ENCODE data around the gene RAD21L1.

Gene RAD21L1

DNA sequence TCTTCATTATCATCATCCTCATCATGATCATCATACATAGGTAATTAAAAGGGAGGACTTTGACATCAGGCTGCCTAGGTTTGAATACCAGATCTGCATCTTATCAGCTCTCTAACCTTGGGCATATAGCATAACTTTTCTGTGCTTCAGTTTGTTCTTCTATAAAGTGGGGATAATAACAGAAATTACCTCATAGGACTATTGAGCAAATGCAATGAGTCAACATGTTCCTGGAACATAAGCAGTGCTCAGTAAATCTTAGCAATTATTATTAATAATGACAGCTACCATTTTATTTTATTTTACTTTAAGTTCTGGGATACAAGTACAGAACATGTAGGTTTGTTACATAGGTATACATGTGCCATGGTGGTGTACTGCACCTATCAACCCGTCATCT is 15.3 kb upstream of the RAD21L1 start:
- H3K27ac ChIP-seq (replicated peaks) = no peak overlapping the region
- no peaks in the 10 kb centered on the region for H3K27me3 ChIP-seq (ENCODE audit: insufficient read depth, poor library complexity, severe bottlenecking)
- no peak overlapping the region for H3K4me3 ChIP-seq (replicated peaks; ENCODE audit: insufficient read depth, low read length)
- TF ChIP-seq CTCF (IDR thresholded peaks at IDR 0.05; ENCODE audit: insufficient read depth, low read length) (no peak), GABPA (IDR thresholded peaks at IDR 0.05; ENCODE audit: low read depth) (no peak), REST (IDR thresholded peaks at IDR 0.05; ENCODE audit: insufficient replicate concordance, low read depth) (no peak), POLR2AphosphoS5 (IDR thresholded peaks at IDR 0.05; ENCODE audit: low read depth) (no peak), SPI1 (IDR thresholded peaks at IDR 0.05; ENCODE audit: borderline replicate concordance, low read depth) (no peak)
- no peak for DNase-seq (ENCODE audit: low read depth in 1 of 2, low spot score in 1 of 2)

DNA sequence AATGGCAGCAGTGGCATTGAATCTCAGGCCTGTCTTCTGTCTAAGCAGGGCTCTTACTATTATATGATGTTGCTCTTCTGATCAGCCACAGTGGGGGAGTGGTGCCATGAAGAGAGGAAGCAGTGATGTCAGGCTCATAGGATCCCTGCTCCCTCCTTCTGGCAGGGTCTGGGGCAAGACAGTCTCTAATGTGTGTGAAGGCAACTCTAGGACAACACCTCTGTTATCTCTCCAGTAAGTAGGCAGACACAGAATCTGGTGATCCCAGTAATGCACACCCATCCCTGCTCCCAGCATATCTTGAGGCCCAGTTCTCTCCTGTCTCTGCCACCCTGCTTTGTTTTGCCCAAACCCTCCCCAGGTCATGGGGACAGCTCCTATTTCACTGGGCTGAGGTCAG is 13.8 kb upstream of the RAD21L1 start:
- no peak for DNase-seq (ENCODE audit: low read depth in 1 of 2, low spot score in 1 of 2)
- no peak for TF ChIP-seq REST (IDR thresholded peaks at IDR 0.05; ENCODE audit: insufficient replicate concordance, low read depth)
- TF ChIP-seq SPI1 (IDR thresholded peaks at IDR 0.05; ENCODE audit: borderline replicate concordance, low read depth) = no peak
- no peak for TF ChIP-seq GABPA (IDR thresholded peaks at IDR 0.05; ENCODE audit: low read depth)
- TF ChIP-seq POLR2AphosphoS5 (IDR thresholded peaks at IDR 0.05; ENCODE audit: low read depth) = no peak
- no peak for TF ChIP-seq CTCF (IDR thresholded peaks at IDR 0.05; ENCODE audit: insufficient read depth, low read length)
- Histone ChIP-seq H3K27me3 (ENCODE audit: insufficient read depth, poor library complexity, severe bottlenecking) (no peaks in the 10 kb centered on the region), H3K4me3 (replicated peaks; ENCODE audit: insufficient read depth, low read length) (no peak overlapping the region), H3K27ac (replicated peaks) (no peak overlapping the region)

- no peaks in the 10 kb centered on the region for H3K27me3 ChIP-seq (ENCODE audit: insufficient read depth, poor library complexity, severe bottlenecking)
- TF ChIP-seq POLR2AphosphoS5 (IDR thresholded peaks at IDR 0.05; ENCODE audit: low read depth) (no peak), GABPA (IDR thresholded peaks at IDR 0.05; ENCODE audit: low read depth) (no peak), SPI1 (IDR thresholded peaks at IDR 0.05; ENCODE audit: borderline replicate concordance, low read depth) (no peak), CTCF (IDR thresholded peaks at IDR 0.05; ENCODE audit: insufficient read depth, low read length) (peak; percentile 79), REST (IDR thresholded peaks at IDR 0.05; ENCODE audit: insufficient replicate concordance, low read depth) (no peak)
- H3K27ac ChIP-seq (replicated peaks) = no peak overlapping the region
- no peak overlapping the region for H3K4me3 ChIP-seq (replicated peaks; ENCODE audit: insufficient read depth, low read length)
- DNase-seq (ENCODE audit: low read depth in 1 of 2, low spot score in 1 of 2) = peak; percentile 39 to 65
Observed at GRCh38 chr20:1212607-1213396, 13.0 kb upstream of the RAD21L1 start.

All from HL-60 (cell line).